Measurements from ENCODE around the gene CLIC5.

Gene CLIC5

DNA sequence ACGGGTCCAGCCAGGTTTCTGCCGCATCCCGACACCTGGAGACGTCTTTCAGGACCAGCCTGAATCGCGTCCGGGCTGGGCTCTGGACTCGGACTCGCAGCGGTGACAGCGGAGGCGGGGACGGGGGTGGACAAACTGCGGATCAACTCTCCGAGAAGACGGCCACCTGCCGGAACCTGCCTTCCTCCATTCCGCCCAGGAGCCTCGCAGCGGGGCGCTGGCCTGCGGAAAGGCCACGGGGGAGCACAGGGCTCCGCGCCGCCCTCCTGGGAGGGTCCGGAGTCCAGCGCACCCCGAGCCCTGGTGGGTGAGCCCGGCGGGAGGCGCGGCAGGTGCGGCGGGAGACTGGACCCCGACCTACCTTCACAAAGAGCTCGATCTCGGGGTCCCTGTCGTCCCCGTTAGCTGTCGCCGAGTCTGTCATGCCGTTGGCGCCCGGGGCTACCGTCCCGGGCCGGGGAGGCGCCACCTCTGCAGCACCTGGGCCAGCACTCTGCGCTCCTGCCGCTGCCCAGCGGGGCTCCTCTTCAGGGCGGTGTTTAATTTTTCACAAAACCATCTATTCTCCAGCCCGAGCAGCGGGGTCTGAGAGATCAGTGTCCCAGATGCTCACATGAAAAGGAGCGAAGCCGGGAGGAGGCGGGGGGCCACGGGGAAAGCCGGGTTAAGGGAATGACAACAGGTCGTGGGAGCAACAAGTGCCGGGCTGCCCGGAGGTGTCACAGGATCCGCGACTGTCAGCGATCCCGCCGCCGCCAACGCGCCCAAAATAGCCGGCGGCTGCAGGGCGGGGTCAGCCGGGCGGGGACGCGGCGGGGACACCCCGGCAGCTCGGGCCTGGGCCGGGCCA, at the start of gene CLIC5:
Gene CLIC5 (minus strand): TSS at position 742 of the 850 bp plus-strand sequence. CDS start 318 bp downstream, at position 424.
- DNase-seq: no peak

- DNase-seq: no peak
Measured at GRCh38 chr6:46062991-46063390, 47.3 kb upstream of the CLIC5 start.

DNA sequence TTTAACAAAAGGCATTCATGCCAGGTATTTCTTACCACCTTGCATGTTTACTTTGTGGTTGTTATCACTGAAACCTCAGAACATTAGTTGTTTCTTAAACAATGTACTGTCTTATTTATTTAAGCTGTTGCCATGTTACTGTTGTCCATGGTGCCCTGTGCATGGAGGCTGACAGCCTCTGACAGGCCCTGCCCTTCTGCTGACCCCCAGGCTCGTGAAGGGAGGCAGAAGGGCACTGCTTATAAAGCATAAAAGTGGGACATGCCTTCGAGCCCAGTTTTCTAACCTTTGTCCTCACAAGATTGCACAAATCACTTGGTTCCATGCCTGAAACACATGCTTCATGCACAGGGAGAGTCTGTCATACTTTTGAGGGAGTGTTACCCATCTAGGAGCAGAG, 46.7 kb upstream of the CLIC5 start:
- DNase-seq: no peak

- no peak for DNase-seq
Measured at GRCh38 chr6:46061497-46061896, 45.8 kb upstream of the CLIC5 start.

DNA sequence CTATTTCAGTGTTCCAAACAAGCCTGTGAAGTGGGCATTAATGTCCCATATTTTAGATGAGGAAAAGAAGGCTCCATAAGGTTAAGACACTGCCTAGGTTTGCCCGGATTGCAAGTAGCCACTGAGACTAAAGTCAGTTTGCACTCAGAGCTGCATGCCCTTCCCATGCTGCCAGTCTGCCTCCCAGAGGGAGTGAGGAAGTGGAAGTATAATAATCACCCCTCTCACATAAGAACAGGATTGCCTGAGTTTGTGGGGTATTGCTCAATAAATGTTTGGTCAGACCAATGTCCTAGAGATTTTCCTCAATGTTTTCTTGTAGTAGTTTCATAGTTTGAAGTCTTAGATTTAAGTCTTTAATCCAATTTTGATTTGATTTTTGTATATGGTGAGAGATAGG, 43.9 kb upstream of the CLIC5 start:
- no peak for DNase-seq

DNA sequence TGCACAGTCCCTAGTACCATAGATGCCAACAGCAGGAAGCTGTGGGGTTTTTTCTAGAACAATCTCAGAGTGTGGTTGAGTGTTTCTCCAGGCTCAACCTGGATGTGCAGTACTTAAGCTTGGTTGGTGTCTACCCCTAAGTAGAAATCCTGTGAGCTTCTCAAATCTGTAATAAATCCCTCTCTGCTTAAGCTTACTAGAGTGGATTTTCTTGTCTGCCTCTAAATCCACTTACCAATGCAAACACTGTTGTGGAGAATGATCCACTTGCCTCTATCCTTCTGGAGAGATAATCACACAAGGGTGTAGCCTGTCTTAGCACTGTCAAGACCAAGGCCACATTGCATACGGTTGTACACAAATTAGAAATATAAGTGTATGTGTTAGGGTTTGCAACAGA, 43.3 kb upstream of the CLIC5 start:
- no peak for DNase-seq

GRCh38 chr6:46057792-46058191, 42.1 kb upstream of the CLIC5 start:
- no peak for DNase-seq

- no peak for DNase-seq
Measured at GRCh38 chr6:46056906-46057529, 41.4 kb upstream of the CLIC5 start.

GRCh38 chr6:46054516-46054915, 38.9 kb upstream of the CLIC5 start:
- DNase-seq: no peak

DNA sequence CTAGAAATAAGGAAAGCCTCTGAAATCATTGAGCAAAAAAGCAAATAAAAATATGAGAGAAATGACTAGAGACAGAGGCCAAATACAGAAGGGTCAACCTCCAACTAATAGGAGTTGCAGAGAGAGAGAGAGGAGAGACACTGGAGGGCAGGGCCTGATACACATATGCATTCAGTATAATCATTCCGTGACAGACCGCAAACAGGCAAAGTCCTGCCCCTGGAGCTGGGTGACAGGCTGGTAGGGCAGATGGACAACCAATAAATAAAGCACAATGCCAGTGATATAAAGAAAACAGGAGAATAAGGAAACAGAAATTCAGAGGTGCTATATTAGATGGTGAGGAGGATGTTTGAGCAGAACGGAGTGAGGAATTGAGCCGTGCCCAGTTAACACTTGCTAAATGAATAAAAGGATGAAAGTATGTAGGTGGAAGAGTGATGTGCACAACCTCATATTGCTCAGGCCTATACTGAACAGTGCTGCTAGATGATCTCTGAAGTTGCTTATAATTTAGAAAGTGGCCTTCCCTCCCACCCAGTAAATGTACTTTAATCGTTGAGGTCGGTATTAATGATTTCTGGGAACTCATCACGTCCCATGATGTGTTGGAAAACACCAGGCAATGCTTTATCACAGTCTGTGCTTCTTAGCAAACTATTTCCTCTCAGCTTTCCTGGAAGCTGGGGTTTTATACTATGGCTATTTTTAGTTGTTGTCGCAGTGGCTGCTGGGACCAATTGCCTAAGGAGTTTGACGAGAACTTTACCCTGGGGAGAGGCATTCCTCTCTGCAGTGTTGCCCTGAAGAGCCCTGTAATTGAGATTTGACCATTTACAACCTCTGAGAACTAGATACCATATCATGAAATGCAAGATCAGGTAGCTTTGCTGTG, 37.6 kb upstream of the CLIC5 start:
- no peak for DNase-seq

DNA sequence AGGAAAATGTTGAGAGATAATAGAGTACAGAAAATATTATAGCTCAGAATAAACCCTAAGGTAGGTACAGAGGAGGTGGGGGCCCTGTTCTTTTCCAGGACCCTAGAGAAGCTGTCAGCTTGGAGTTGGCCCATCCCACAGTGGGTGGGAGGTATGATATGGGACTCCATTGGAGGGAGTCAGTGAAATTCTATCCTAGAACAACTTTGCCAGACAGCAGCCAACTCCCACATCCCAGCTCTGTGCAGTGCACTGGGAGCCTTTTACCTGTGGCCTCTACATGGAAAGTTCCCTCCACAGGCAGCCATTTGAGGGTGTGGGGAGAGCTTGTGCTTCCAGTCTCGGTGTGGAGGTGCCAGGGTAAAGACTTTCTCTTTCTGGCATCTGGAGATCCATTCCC, 36.8 kb upstream of the CLIC5 start:
- no peak for DNase-seq

- DNase-seq: no peak
Measured at GRCh38 chr6:46051962-46052361, 36.3 kb upstream of the CLIC5 start.

- DNase-seq: no peak
Measured at GRCh38 chr6:46050845-46051405, 35.3 kb upstream of the CLIC5 start.

DNA sequence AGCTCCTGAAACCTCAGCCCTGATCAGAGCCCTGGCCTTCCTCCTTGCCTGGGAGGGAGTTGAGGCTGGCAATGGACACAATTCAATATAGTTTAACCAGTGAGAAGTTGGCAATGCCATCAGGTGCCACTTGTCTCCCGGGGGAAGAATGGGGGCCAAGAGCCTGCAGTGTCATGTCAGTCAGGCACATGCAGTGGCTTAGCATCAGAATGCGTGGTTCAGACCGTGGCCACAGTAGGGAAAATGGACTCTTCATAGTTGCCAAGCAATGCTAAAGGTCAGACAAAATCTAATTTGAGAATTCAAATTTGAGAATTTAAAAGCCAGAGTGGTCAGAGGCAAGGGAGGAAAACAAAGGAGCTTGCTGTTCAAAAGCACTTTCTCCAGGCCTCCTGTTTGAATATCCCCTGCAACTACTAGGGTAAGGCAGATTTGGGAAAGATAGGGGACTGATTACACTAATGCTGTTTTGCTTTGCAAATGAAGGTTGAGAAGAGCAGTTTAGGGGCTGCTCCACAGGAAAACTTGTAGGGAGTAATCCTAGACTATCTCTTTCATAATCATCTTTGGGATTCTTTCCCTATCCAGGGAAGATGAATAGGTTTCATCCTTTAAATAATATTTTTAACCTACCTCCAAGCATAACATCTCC, 33.1 kb upstream of the CLIC5 start:
- no peak for DNase-seq

DNA sequence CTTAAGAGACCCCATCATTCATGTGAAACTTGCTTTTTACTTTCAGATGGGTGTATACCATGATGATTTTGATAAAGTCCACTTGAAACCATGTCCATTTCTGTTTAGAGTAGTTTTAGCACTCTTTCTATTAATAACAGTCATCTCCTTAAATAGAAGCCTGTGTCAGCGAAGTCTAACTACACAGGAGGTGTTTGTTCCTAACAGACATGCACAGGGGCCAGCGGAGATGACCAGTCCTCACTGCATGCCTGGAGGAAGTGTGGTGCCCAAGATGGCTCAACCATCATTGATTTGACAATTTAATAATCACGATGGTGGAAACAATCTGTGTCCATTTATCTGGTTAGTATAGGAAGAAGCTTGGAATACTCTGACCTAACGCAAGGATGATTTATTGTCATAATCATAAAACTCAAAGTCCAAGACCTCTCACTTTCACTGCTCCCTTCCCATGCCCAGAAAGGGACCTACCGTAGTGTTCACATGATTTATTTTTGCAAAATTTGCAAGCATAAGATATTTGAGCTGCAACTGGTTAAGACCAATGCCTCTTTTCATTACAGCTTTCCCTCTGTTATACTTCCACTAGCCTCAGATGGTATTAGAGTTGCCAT, 31.0 kb upstream of the CLIC5 start:
- DNase-seq: no peak

GRCh38 chr6:46044881-46045617, 29.4 kb upstream of the CLIC5 start:
- DNase-seq: no peak

DNA sequence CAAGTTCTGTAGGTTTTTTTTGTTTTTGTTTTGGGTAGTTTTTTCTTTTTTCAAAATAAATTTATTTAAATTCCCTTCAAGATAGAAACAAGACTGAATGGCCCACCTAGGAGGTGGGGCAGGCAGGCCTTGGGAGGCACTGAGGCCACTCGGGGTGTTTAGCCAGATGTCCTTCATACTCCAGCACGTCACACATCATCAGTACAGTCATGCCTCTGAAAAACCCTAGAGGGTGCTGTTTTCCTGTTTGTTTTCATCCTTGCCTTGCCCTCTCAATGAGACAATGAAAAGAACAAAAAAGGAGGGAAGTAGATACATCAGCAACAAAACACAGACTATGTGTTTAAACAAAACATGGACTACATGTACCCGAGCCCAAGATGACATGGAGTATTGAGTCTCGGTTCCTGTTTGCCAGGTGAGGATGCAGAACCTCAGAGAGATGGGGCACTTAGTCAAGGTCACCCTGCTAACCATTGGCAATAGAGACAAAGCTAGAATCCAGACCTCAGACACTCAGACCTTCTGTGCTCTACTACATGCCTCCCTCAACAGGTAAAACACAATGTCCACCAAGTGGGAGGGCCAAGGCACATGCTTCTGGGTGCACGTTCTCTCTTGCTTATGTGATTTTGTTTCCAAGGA, 26.8 kb upstream of the CLIC5 start:
- peak; percentile 32 to 54 for DNase-seq

DNA sequence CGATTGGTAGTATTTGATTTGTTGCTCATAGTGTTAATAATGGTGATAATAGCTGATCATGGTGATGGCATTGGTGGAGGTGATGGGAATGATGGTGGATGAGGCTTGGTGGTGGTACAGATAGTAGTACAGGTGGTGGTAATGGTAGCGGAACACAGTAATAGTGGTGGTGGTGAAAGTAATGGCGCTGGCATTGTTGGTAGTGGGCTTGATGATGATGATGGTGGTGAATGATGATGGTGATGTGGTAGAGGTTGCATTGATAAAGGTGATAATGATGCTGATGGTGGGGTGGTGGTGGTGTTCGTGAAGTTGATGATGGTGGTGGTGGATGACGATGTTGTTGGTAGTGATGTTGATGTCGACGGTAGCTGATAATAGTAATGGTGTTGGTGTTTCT, 24.6 kb upstream of the CLIC5 start:
- no peak for DNase-seq

DNA sequence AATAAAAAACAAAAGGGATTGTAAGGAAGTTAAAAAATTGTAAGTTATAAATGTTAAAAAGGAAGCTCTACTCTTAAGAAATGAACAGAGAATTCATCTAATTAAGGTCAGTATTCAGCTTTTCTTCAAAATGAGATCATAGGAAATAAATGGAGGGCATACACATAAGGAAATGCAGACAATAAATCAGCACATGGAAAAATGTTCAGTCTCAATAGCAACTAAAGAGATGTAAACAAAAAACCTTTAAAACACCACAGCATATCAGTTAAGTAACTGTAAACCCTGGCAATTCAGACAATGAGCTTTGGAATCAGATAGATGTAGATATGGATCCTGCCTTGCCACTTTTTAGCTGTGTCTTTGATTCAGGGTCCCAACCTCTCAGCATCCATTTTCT, 24.0 kb upstream of the CLIC5 start:
- DNase-seq: no peak

- no peak for DNase-seq
Measured at GRCh38 chr6:46036911-46037310, 21.3 kb upstream of the CLIC5 start.

- DNase-seq: no peak
Measured at GRCh38 chr6:46035242-46035641, 19.6 kb upstream of the CLIC5 start.
